K562 (cell line): Measurements from ENCODE around the gene HSF4. TPM values are rescaled to one million over a fixed set of nuclear protein-coding genes. Genes with fewer than 3 reads are reported as not detected.

ENCODE experiments used
- ATAC-seq: fragments of 200-7000 bp; cut with Tn5 transposase; 3 replicates; pipeline ENCODE4 v1.9.1; 2020; ENCODE audit warnings: moderate library complexity
- BruUV-seq: library from RNA; stranded (reverse); fragments of 400-500 nt; replicated peaks from 2 replicates; lab custom pipeline; 2021; lab: Mats Ljungman, UMichigan
- CTCF ChIA-PET: fragments of 300-600 bp; formaldehyde crosslinking; extraction: SDS; loops from one replicate; lab custom pipeline; 2021; ENCODE audit warnings: low intra/inter-chr PET ratio; lab: Yijun Ruan, JAX
- POLR2A ChIA-PET: fragments of 300-600, 350-650 bp; sonication (Branson Sonifier 250); formaldehyde crosslinking; extraction: SDS; loops from one replicate; lab custom pipeline; 2021; ENCODE audit warnings: antibody characterized with exemption, inconsistent platforms; lab: Yijun Ruan, JAX
- DNase-seq, 4 experiments: peaks; one replicate each; pipeline versions ENCODE4 v3.0.0 to v3.0.0-alpha.2; 2011 to 2018; ENCODE audit warnings: low spot score in 3 of 4, mixed read lengths in 3 of 4; ENCODE audit errors: extremely low read depth in 1 of 4
- FAIRE-seq: peaks from 2 replicates; lab custom pipeline; 2011; peaks lifted over from hg19 to GRCh38; lab: Jason Lieb, UNC
- H2AFZ ChIP-seq: 2 replicates; pipeline ENCODE4 v1.6.0; 2011; ENCODE audit warnings: low read depth, low read length, control low read depth, inconsistent platforms
- H3K27ac ChIP-seq: fragments of 200-600 bp; 3 replicates; pipeline ENCODE4 v1.8.0; 2011; ENCODE audit warnings: low read depth, mild to moderate bottlenecking, control low read depth, inconsistent platforms, low read length, moderate library complexity, mixed read lengths; ENCODE audit errors: extremely low read depth
- H3K27me3 ChIP-seq, 2 experiments: fragments of 300-600 bp in 1 of 2; 2 replicates in 1 of 2; 3 replicates in 1 of 2; pipeline versions ENCODE4 v1.6.0 to v1.8.0; 2011; ENCODE audit warnings: inconsistent platforms in 2 of 2, low read length in 2 of 2, mild to moderate bottlenecking in 1 of 2, mixed read lengths in 1 of 2, moderate library complexity in 1 of 2; ENCODE audit not compliant: control insufficient read depth in 2 of 2, insufficient read depth in 2 of 2
- H3K36me3 ChIP-seq: fragments of 300-600 bp; 3 replicates; pipeline ENCODE4 v1.8.0; 2011; ENCODE audit warnings: mild to moderate bottlenecking, low read length, inconsistent platforms; ENCODE audit not compliant: control insufficient read depth, insufficient read depth
- H3K4me1 ChIP-seq, 2 experiments: fragments of 200-600 bp in 1 of 2; replicated peaks in 1 of 2; 2 replicates in 1 of 2; 3 replicates in 1 of 2; pipeline versions ENCODE4 v1.5.1 to v1.8.0; 2011; ENCODE audit warnings: inconsistent platforms in 2 of 2, low read length in 2 of 2, mild to moderate bottlenecking in 1 of 2, mixed read lengths in 1 of 2, moderate library complexity in 1 of 2; ENCODE audit not compliant: control insufficient read depth in 2 of 2, insufficient read depth in 2 of 2
- H3K4me2 ChIP-seq: 2 replicates; pipeline ENCODE4 v1.6.1; 2011; ENCODE audit warnings: low read length, control low read depth, inconsistent platforms, mixed read lengths; ENCODE audit not compliant: insufficient read depth
- H3K4me3 ChIP-seq: fragments of 200-600 bp; sonication (generic), shearing (Covaris generic); 2 replicates; pipeline ENCODE4 v1.5.1; 2016; ENCODE audit warnings: control low read depth, inconsistent platforms
- H3K79me2 ChIP-seq: fragments of 200-600 bp; 3 replicates; pipeline ENCODE4 v1.8.0; 2011; ENCODE audit warnings: low read length, inconsistent platforms; ENCODE audit not compliant: control insufficient read depth, insufficient read depth
- H3K9ac ChIP-seq, 2 experiments: 2 replicates each; pipeline versions ENCODE4 v1.6.0 to v1.6.1; 2011; ENCODE audit warnings: low read depth in 2 of 2, low read length in 2 of 2, control low read depth in 1 of 2, inconsistent platforms in 1 of 2, mild to moderate bottlenecking in 1 of 2, mixed read lengths in 1 of 2; ENCODE audit not compliant: insufficient read depth in 1 of 2
- H3K9me1 ChIP-seq: one replicate; pipeline ENCODE4 v1.6.0; 2011; ENCODE audit warnings: inconsistent platforms, mild to moderate bottlenecking, low read length, moderate library complexity; ENCODE audit not compliant: control insufficient read depth, insufficient read depth
- H3K9me3 ChIP-seq: replicated peaks from 2 replicates; pipeline ENCODE4 v1.5.1; 2011; ENCODE audit warnings: low read depth, low read length, inconsistent platforms; ENCODE audit not compliant: control insufficient read depth, insufficient read depth
- H4K20me1 ChIP-seq: replicated peaks from 2 replicates; pipeline ENCODE4 v1.6.1; 2011; ENCODE audit warnings: low read length, inconsistent platforms, mixed read lengths; ENCODE audit not compliant: control insufficient read depth, insufficient read depth
- ARHGAP35 ChIP-seq: fragments of 450-650 bp; IDR thresholded peaks from 2 replicates; pipeline ENCODE4 v1.6.1; 2018; ENCODE audit not compliant: partially characterized antibody
- ETV5 ChIP-seq: sonication (generic); formaldehyde crosslinking; IDR thresholded peaks from 2 replicates; pipeline ENCODE4 v1.4.0; 2020; ENCODE audit warnings: low read depth, mild to moderate bottlenecking, missing genetic modification reagents
- IRF2 ChIP-seq: sonication (generic); formaldehyde crosslinking; IDR thresholded peaks from 2 replicates; pipeline ENCODE4 v1.8.1; 2022; ENCODE audit warnings: mild to moderate bottlenecking, missing genetic modification reagents
- NFIX ChIP-seq: fragments of 250-450 bp; sonication (Bioruptor Pico); IDR thresholded peaks from 2 replicates; pipeline ENCODE4 v1.4.0; 2020; ENCODE audit warnings: low read depth, mild to moderate bottlenecking, moderate library complexity
- RBFOX2 ChIP-seq: fragments of 200-400 bp; formaldehyde crosslinking; IDR thresholded peaks from 2 replicates; pipeline ENCODE4 v1.6.1; 2017; ENCODE audit warnings: low read depth, mild to moderate bottlenecking, low read length, moderate library complexity
- TCF7 ChIP-seq: sonication (generic); IDR thresholded peaks from 2 replicates; pipeline ENCODE4 v1.6.1; 2016; ENCODE audit warnings: antibody characterized with exemption, borderline replicate concordance
- ZKSCAN1 ChIP-seq: fragments of 150-350 bp; IDR thresholded peaks from 2 replicates; pipeline ENCODE4 v1.6.1; 2016; ENCODE audit warnings: low read depth, low read length
- ZNF76 ChIP-seq: fragments of 250-450 bp; sonication (Bioruptor Pico); IDR thresholded peaks from 2 replicates; pipeline ENCODE4 v1.4.0; 2020; ENCODE audit warnings: mild to moderate bottlenecking, moderate library complexity, borderline replicate concordance
- WGBS: fragments of 100-300 bp; shearing (Covaris generic); methylation state at CpG from one replicate; pipeline ENCODE4 v1.1.6; 2016; ENCODE audit warnings: low coverage, mixed read lengths; ENCODE audit not compliant: insufficient coverage; ENCODE audit errors: missing lambda C conversion rate; 5-methylcytosine and 5-hydroxymethylcytosine counted together
- in situ Hi-C: fragments of 300-500 bp; cut with MboI; formaldehyde crosslinking; loops from 4 replicates; pipeline ENCODE4 v1.15.0; 2018; ENCODE audit warnings: inconsistent platforms, mixed read lengths
- intact Hi-C: fragments of 100-400 bp; cut with micrococcal nuclease; formaldehyde crosslinking; loops from 2 replicates; pipeline ENCODE4 v1.14.2; 2022
- polyA plus RNA-seq, 8 experiments: library from polyadenylated mRNA; depleted of rRNA in 4 of 8; stranded (reverse) in 5 of 8; unstranded in 3 of 8; fragments of >200 nt; fragmentation: Nextera tagmentation in 2 of 8; fragmentation: Illumina TruSeq in 1 of 8; extraction: Ambion mirVana in 2 of 8; extraction: Trizol in 1 of 8; gene quantifications; 2 replicates each; pipeline versions ENCODE4 v1.2.1 to v1.2.3, GENCODE V29; 2011 to 2014; ENCODE audit warnings: inconsistent platforms in 1 of 8, missing spikeins in 1 of 8
- total RNA-seq, 7 experiments: library from RNA; depleted of rRNA in 6 of 7; stranded (reverse); fragments of >200 nt in 6 of 7; fragmentation: Illumina TruSeq in 2 of 7; extraction: Trizol in 2 of 7; gene quantifications; 2 replicates each; pipeline versions ENCODE4 v1.2.1 to v1.2.3, GENCODE V29; 2011 to 2021; ENCODE audit warnings: low replicate concordance in 1 of 7
- TF ChIP-seq, protein P1 (sequence below): IDR thresholded peaks from 2 replicates; pipeline ENCODE4 v1.6.1; 2014; ENCODE audit warnings: antibody characterized with exemption
- TF ChIP-seq, protein P2 (sequence below), 2 experiments: fragments of 450-650 bp; IDR thresholded peaks; 2 replicates each; pipeline ENCODE4 v1.6.1; 2016
- TF ChIP-seq, protein P3 (sequence below): fragments of 450-650 bp; formaldehyde crosslinking; IDR thresholded peaks from 2 replicates; pipeline ENCODE4 v1.4.0; 2020; ENCODE audit warnings: mild to moderate bottlenecking, moderate library complexity
- TF ChIP-seq, protein P4 (sequence below): fragments of 250-450 bp; sonication (Bioruptor Pico); IDR thresholded peaks from 2 replicates; pipeline ENCODE4 v1.4.0; 2020

Gene HSF4
- total and polyA plus RNA-seq, 9 of the 15 experiments (the other 6 are each of a cell fraction or from before 2014, with no cell fraction given) = 0.50 to 35.4 (median 8.8) TPM; not detected in 1

DNA sequence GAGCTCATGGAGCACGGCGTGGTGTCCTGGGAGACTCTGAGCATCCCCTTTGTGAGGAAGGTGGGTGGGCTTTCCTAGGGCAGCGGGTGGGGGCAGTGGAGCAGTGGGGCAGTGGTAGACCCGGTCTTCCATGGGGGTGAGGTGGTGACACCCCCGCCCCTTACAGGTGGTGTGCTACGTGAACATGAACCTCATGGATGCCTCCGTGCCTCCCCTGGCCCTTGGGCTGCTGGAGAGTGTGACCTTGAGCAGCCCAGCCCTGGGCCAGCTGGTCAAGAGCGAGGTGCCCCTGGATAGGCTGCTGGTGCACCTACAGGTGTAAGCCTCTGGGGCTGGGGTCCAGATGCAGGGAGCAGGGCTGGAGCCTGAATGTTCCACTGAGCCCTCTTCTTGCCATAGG lies 35.9 kb downstream of the HSF4 start:
- no peaks in the 10 kb centered on the region for H3K27me3 ChIP-seq
- peaks cover 0 to 42% of the 10 kb centered on the region in 2 experiments; a peak in 1 of 5 replicates for H3K4me1 ChIP-seq
- ChIA-PET CTCF (no interaction called here), POLR2A (no interaction called here)
- DNase-seq = no peak
- in situ Hi-C loops (no loop called here), intact Hi-C loops (no loop called here)
- H3K9me1 ChIP-seq = no peaks in the 10 kb centered on the region
- H3K27ac ChIP-seq = no peak overlapping the region
- no peaks in the 10 kb centered on the region for H4K20me1 ChIP-seq
- H3K36me3 ChIP-seq = peaks cover 85% of the 10 kb centered on the region; the same call in 2 of the 3 replicates
- 98% methylated on average over 6 of the region's 8 CpGs for WGBS
- H3K4me3 ChIP-seq = no peak overlapping the region
- H3K9ac ChIP-seq = no peak overlapping the region
- BruUV-seq = no TSS peak
- no peaks in the 10 kb centered on the region for H3K9me3 ChIP-seq
- no peak overlapping the region for H3K4me2 ChIP-seq
- no peak for ATAC-seq
- 0 out of 3 replicates have a peak, but pooled peaks cover 4% of the 10 kb centered on the region for H3K79me2 ChIP-seq
- FAIRE-seq = no peak
- no peak overlapping the region for H2AFZ ChIP-seq
- TF ChIP-seq, protein P1, sequence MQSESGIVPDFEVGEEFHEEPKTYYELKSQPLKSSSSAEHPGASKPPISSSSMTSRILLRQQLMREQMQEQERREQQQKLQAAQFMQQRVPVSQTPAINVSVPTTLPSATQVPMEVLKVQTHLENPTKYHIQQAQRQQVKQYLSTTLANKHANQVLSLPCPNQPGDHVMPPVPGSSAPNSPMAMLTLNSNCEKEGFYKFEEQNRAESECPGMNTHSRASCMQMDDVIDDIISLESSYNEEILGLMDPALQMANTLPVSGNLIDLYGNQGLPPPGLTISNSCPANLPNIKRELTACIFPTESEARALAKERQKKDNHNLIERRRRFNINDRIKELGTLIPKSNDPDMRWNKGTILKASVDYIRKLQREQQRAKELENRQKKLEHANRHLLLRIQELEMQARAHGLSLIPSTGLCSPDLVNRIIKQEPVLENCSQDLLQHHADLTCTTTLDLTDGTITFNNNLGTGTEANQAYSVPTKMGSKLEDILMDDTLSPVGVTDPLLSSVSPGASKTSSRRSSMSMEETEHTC = no peak
- TF ChIP-seq, protein P2, sequence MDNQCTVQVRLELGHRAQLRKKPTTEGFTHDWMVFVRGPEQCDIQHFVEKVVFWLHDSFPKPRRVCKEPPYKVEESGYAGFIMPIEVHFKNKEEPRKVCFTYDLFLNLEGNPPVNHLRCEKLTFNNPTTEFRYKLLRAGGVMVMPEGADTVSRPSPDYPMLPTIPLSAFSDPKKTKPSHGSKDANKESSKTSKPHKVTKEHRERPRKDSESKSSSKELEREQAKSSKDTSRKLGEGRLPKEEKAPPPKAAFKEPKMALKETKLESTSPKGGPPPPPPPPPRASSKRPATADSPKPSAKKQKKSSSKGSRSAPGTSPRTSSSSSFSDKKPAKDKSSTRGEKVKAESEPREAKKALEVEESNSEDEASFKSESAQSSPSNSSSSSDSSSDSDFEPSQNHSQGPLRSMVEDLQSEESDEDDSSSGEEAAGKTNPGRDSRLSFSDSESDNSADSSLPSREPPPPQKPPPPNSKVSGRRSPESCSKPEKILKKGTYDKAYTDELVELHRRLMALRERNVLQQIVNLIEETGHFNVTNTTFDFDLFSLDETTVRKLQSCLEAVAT (IDR thresholded peaks at IDR 0.05) = no peak
- TF ChIP-seq, protein P3, sequence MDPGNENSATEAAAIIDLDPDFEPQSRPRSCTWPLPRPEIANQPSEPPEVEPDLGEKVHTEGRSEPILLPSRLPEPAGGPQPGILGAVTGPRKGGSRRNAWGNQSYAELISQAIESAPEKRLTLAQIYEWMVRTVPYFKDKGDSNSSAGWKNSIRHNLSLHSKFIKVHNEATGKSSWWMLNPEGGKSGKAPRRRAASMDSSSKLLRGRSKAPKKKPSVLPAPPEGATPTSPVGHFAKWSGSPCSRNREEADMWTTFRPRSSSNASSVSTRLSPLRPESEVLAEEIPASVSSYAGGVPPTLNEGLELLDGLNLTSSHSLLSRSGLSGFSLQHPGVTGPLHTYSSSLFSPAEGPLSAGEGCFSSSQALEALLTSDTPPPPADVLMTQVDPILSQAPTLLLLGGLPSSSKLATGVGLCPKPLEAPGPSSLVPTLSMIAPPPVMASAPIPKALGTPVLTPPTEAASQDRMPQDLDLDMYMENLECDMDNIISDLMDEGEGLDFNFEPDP (CRISPR knock-in tag) = no peak
- no peak for TF ChIP-seq ARHGAP35
- TF ChIP-seq NFIX (CRISPR knock-in tag) = no peak
- no peak for TF ChIP-seq ETV5
- TF ChIP-seq RBFOX2 = peak; percentile 32; the same call in 1 of the 2 replicates
- TF ChIP-seq, protein P4, sequence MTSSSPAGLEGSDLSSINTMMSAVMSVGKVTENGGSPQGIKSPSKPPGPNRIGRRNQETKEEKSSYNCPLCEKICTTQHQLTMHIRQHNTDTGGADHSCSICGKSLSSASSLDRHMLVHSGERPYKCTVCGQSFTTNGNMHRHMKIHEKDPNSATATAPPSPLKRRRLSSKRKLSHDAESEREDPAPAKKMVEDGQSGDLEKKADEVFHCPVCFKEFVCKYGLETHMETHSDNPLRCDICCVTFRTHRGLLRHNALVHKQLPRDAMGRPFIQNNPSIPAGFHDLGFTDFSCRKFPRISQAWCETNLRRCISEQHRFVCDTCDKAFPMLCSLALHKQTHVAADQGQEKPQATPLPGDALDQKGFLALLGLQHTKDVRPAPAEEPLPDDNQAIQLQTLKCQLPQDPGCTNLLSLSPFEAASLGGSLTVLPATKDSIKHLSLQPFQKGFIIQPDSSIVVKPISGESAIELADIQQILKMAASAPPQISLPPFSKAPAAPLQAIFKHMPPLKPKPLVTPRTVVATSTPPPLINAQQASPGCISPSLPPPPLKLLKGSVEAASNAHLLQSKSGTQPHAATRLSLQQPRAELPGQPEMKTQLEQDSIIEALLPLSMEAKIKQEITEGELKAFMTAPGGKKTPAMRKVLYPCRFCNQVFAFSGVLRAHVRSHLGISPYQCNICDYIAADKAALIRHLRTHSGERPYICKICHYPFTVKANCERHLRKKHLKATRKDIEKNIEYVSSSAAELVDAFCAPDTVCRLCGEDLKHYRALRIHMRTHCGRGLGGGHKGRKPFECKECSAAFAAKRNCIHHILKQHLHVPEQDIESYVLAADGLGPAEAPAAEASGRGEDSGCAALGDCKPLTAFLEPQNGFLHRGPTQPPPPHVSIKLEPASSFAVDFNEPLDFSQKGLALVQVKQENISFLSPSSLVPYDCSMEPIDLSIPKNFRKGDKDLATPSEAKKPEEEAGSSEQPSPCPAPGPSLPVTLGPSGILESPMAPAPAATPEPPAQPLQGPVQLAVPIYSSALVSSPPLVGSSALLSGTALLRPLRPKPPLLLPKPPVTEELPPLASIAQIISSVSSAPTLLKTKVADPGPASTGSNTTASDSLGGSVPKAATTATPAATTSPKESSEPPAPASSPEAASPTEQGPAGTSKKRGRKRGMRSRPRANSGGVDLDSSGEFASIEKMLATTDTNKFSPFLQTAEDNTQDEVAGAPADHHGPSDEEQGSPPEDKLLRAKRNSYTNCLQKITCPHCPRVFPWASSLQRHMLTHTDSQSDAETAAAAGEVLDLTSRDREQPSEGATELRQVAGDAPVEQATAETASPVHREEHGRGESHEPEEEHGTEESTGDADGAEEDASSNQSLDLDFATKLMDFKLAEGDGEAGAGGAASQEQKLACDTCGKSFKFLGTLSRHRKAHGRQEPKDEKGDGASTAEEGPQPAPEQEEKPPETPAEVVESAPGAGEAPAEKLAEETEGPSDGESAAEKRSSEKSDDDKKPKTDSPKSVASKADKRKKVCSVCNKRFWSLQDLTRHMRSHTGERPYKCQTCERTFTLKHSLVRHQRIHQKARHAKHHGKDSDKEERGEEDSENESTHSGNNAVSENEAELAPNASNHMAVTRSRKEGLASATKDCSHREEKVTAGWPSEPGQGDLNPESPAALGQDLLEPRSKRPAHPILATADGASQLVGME (CRISPR knock-in tag) = no peak
- TF ChIP-seq TCF7 = no peak
- no peak for TF ChIP-seq IRF2
- TF ChIP-seq ZNF76 (CRISPR knock-in tag) = no peak
- TF ChIP-seq ZKSCAN1 = no peak
